ENCODE results near the gene KRTAP10-12.

DNA sequence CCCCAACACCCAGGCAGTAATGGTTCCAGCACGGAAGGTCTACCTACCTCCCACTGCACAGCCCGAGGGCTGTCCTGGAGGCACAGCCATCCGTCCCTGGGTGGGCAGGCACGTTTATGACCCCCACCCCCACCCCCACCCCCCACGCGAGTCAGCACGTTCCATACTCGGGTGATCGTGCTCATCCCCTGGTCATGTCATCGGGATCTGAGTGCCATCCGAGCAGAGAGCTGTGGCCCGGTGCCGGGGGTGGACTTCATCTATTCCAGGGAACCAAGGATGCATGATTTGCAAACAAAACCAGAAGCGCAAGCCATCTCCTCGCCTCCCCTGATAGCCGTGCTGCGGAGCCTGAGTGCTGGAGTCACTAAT lies 13.3 kb downstream of the KRTAP10-12 start:
- TF ChIP-seq, protein P1, sequence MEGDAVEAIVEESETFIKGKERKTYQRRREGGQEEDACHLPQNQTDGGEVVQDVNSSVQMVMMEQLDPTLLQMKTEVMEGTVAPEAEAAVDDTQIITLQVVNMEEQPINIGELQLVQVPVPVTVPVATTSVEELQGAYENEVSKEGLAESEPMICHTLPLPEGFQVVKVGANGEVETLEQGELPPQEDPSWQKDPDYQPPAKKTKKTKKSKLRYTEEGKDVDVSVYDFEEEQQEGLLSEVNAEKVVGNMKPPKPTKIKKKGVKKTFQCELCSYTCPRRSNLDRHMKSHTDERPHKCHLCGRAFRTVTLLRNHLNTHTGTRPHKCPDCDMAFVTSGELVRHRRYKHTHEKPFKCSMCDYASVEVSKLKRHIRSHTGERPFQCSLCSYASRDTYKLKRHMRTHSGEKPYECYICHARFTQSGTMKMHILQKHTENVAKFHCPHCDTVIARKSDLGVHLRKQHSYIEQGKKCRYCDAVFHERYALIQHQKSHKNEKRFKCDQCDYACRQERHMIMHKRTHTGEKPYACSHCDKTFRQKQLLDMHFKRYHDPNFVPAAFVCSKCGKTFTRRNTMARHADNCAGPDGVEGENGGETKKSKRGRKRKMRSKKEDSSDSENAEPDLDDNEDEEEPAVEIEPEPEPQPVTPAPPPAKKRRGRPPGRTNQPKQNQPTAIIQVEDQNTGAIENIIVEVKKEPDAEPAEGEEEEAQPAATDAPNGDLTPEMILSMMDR (conservative IDR thresholded peaks at IDR 0.05 in 1 of 2, IDR thresholded peaks at IDR 0.05 in 1 of 2; ENCODE audit: extremely low read depth in 1 of 2, insufficient read depth in 1 of 2, low read depth in 1 of 2, low read length in 2 of 2), result no peak
- no peak for TF ChIP-seq EZH2 (IDR thresholded peaks at IDR 0.05; ENCODE audit: borderline replicate concordance, low read length)

Measured in mammary epithelial cell (primary cell).